Esophagus squamous epithelium (tissue), 4 donors: Measurements from ENCODE around the gene TJAP1.
"Not testable (repeated sequence)": the region's sequence is repeated elsewhere in the genome, so short reads cannot be mapped to it uniquely, and the experiment has no call there.

Experiments used
- POLR2A ChIP-seq, 4 donors: fragments of 450-650 bp; IDR thresholded peaks; one replicate each; pipeline ENCODE4 v1.6.1; 2017; ENCODE audit warnings: antibody characterized with exemption in 4 of 4, mild to moderate bottlenecking in 4 of 4, moderate library complexity in 3 of 4
- TF ChIP-seq, protein P1 (sequence below), 6 experiments: fragments of 450-650 bp in 4 of 6; fragments of 200-600 bp in 2 of 6; sonication (generic) in 2 of 6; IDR thresholded peaks; one replicate each; pipeline ENCODE4 v1.5.1; 2016 to 2019; ENCODE audit warnings: antibody characterized with exemption in 6 of 6, mild to moderate bottlenecking in 4 of 6, moderate library complexity in 4 of 6

DNA sequence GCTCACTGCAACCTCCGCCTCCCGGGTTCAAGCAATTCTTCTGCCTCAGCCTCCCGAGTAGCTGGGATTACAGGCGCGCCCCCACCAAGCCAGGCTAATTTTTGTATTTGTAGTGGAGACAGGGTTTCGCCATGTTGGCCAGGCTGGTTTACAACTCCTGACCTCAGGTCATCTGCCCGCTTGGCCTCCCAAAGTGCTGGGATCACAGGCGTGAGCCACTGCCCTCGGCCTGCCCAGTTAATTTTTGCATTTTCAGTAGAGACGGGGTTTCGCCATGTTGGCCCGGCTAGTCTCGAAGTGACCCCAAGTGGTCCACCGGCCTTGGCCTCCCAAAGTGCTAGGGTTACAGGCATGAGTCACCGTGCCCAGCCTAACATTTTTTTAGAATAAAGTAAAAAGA, 19.2 kb upstream of the TJAP1 start:
- TF ChIP-seq, protein P1, sequence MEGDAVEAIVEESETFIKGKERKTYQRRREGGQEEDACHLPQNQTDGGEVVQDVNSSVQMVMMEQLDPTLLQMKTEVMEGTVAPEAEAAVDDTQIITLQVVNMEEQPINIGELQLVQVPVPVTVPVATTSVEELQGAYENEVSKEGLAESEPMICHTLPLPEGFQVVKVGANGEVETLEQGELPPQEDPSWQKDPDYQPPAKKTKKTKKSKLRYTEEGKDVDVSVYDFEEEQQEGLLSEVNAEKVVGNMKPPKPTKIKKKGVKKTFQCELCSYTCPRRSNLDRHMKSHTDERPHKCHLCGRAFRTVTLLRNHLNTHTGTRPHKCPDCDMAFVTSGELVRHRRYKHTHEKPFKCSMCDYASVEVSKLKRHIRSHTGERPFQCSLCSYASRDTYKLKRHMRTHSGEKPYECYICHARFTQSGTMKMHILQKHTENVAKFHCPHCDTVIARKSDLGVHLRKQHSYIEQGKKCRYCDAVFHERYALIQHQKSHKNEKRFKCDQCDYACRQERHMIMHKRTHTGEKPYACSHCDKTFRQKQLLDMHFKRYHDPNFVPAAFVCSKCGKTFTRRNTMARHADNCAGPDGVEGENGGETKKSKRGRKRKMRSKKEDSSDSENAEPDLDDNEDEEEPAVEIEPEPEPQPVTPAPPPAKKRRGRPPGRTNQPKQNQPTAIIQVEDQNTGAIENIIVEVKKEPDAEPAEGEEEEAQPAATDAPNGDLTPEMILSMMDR (IDR thresholded peaks at IDR 0.05) = not testable (repeated sequence)
- TF ChIP-seq POLR2A (IDR thresholded peaks at IDR 0.05) = not testable (repeated sequence)
